ENCODE results near the gene NYAP1.

NYAP1 gene

DNA sequence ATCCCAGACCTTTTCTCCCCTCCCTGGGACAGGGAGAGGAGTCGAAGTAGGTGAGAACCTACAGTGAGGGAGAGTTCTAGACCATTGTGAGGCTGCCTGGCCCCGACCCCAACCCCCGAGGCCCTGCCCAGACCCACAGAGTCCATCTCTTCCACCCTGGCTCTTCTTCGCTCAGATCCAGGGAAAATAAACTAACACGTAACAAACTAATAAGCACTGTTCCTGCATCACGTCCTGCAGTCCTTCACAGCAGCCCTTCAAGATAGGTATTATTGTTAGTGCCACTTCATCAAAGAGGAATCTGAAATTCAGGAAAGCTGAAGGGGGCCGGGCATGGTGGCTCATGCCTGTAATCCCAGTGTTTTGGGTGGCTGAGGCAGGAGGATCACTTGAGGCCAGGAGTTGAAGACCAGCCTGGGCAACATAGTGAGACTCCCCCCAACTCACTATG, 19.5 kb upstream of the NYAP1 start, which contains the start of gene SPACDR:
Gene SPACDR (minus strand): TSS at position 51 of the 451 bp plus-strand sequence. CDS start 235 bp downstream, outside the sequence.
- DNase-seq = no peak

DNA sequence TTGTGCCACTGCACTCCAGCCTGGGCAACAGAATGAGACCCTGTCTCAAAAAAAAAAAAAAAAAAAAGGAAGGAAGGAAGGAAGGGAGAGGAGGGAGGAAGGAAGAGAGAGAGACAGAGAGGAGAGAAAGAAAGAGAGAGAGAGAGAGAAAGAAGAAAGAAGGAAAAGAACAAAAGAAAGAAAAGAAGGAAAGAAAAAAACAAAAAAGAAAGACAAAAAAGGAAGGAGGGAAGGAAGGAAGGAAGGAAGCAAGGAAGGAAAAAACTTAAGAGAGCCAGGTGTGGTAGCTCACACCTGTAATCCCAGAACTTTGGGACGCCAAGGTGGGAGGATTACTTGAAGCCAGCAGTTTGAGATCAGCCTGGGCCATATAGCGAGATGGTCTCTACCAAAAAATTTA, 18.9 kb upstream of the NYAP1 start:
- no peak for DNase-seq

DNA sequence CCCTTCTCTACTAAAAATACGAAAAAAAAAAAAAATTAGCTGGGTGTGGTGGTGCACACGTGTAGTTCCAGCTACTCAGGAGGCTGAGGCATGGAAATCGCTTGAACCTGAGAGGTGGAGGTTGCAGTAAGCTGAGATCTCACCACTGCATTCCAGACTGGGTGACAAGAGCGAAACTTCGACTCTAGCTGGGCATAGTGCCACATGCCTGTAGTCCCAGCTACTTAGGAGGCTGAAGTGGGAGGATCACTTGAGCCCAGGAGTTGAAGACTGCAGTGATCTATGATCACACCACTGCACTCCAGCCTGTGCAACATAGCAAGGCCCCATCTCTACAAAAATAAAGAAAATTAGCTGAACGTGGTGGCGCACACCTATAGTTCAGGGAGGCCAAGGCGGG, 18.4 kb upstream of the NYAP1 start:
- no peak for DNase-seq

DNA sequence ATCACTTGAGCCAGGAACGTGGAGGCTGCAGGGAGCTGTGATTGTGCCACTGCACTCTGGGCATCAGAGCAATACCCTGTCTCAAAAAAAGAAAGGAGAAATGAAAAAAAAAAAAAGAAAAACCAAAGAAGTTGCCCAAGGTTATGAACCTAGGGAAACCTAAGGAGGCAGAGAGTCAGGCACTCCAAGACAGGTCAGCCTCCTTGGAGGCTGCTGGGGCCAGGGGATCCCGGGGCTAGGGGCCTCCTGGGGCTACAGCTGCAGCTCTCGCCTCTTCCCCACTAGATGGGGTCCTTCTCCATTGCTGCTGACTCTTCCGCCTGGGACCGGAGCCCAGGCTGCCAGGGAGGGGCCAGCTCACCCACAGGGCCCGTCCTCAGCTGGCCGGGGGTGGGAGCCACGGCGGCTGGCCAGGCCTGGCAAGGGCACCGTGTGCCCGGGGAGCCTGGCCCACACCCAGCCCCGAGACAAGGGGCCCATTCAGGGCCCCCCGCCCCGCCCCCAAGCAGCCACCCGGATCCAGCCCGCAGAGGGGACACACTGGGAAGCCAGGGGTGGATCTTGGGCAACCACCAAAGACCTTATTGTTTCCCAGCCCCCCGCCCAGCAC, 17.9 kb upstream of the NYAP1 start:
- no peak for DNase-seq

DNA sequence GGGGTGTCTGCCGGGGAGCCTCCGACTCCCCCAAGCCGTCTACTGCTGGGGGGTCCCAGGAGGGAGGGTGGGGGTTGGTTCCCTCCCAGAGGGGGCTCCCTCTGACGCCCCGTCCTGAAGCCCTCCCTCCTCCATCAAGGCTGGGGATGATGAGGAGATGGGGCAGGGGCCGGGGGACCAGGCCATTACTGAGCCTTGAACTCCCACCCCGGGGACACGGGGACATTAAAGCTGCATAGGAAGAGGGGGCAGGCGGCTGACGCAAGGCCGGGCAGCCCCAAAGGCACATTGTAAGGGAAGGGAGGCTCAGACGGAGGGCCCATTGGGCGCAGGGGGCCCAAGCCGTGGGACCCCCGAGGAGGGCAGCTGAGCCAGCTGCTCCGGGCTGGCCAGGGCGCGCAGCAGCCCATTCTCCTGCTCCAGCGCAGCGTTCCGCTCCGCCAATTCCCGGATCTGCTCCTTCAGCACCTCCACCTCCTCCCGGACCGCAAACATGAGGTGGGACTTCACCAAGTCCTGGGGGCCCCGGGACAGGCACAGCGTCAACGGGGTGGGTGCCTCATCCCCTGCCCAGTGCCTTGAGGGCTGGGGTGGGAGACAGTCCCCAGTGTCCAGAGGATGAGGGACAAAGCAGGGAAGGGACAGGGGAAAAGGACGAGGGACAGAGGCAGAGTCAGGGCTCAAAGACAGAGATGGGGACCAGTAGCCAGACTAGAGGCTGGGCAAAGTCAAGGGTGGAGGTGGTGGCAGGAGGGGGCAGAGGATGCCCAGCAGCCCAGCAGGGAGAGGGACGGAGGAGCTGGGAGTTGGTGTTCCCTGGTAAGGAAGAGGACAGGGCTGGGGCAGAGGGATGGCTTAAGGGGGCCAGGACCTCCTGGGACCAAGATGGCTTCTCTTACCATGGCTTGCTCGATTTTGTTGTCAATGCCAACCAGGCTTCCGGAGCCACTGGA, 16.8 kb upstream of the NYAP1 start:
- DNase-seq = no peak

DNA sequence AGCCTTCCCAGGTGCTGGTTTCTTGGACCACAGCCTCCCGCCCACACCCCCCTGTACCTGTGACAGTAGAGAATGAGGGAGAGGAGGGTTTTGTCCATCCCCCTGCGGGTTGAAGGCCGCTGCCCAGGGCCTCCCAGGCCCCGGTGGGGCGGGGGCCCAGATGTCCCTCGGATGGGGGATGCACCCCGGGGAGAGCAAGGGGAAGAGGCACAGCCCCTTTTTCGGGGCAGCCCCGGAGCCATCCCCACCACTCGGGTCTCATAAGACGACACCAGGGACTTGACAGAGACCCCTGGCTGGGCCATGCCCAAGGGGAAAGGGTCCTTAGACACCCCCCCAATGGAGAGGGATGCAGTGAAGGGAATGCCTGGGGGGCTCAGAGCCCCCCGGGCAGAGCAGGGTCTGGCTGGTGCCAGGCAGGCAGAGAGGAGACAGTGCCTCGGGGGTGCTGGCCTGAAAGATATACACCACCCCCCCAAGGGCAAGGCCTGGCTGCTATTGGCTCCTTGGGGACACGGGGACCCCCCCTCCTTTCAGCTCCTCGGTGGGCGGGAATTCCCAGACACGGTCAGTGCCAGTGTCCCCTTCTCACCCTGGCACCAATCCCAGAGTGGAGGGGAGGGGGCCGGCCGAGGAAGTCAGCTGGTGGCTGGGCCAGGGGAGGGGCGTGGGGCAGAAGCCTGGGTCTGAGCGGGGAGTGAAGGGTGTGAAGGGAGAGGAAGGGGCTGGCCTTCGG, 15.9 kb upstream of the NYAP1 start:
- no peak for DNase-seq

DNA sequence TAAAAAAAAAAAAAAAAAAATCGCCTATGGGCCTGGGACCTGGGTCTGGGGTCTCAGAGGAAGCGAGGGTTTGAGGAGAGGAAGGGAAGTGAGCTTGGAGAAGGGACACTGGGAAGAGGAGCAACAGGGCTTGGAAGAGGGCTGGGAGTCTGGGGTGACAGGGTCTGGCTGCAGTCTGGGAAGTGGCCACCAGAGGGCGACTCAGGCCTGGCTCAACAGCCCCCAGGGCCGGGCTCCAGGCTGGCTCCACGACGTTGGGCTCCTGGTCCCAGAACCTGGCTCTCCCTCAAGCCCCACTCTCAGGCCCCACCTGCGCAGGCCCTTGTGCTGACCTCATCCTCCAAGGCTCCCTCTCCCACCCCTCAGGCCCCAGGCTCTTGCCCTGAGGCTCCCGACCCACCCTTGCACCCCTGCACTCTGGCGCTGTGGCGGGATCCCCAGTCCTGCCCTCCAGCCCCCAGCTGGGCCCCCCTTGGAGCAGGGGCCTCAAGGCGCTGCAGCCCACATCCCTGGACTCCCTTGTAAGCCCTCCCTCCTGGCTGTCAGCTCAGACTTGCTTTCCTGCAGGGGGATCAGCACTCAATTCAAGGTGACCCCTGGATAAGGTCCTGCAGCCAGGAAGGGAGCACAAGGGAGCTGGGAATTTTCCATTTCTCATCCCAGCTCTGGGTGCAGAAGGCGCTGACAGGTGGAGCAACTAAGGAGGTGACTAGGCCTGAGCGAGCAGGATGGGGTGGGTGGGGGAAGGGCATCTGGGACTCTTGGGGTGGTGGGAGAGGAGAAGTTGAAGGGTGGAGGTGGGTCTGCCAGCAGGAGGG, 14.3 kb upstream of the NYAP1 start:
- peak; percentile 42 to 46 for DNase-seq

DNA sequence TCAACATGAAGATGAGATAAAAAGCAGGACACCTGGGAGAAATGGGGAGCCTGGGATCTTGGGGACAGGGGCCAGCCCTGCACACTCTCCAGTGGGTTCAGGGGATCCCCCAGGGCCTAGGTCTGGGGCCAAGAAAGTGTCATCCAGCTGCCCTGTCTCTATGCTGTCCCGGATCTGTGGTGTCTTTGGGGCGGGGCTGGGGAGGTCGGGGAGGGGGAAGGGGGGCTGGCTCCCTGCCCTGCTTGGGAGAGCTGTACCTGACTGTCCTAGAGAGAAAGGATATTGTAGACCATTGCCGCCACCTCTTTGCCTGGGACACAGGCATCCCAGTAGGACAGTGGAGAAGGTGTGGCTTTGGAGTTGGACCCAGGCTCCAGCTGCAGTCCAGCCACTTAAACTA, 12.7 kb upstream of the NYAP1 start:
- DNase-seq = no peak

DNA sequence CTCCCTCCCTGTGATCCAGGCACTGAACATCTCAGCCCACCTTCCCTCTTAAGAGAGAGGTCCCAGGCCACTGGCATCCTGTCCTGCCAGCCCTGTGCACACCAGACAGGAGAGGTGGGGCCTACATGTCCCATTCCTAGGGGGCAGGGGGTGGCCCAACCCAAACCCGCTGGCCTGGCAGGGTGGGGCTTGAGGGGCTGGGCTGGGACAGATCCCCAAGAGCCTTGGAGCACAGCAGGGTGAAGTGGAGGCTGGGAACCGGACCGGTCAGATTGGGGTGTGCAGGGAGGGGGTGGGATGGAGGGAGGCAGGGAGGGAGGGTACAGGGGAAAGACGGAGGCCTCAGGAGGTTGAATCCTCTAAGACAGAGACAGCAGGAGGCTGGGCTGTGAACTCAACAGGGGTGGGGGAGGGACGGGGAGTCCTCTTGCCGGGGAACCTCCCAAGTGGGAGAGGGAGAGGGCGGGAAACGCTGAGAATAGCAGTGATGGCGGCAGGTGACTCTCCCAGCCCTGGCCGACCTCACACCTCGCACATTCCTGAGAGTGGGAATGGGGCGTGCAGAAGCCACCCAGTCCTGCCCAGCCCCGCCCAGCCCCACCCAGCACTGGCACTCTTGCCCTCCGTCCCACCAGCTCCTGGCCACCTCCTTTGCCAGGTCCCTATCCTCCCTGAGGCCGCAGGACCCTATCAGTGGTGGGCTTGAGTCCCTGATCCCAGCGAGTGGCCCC, 11.4 kb upstream of the NYAP1 start:
- DNase-seq = no peak

DNA sequence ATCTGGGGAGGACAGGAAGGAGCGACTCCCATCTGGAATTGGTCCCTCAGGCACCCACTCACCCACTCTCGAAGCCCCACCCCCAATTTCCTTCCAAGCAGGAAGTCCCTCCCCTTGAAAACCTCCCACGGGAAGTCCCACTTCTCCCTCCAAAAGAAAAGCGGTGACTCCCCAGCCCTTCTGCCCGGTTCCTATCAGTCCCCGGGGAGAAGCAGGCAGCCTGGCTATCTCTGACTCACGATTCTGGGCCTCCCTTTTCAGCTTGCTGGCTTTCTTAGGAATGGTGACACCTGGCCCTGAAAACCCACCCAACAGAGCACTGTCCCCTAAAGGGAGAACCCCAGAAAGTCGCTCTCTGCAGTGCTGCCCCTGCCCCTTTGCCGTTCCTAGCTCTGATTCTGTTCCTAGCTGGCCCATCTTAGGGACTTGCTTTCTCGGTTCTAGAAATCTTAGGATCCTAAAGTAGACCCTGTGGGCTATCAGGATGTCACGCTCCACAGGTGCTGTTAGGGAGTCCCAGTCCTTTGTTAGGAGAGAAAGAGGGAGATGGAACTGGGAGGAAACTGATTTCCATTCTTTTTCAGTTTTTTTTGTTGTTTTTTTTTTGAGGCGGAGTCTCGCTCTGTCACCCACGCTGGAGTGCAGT, 10.8 kb upstream of the NYAP1 start:
- peak in 1 of 2 experiments; percentile 62 for DNase-seq

DNA sequence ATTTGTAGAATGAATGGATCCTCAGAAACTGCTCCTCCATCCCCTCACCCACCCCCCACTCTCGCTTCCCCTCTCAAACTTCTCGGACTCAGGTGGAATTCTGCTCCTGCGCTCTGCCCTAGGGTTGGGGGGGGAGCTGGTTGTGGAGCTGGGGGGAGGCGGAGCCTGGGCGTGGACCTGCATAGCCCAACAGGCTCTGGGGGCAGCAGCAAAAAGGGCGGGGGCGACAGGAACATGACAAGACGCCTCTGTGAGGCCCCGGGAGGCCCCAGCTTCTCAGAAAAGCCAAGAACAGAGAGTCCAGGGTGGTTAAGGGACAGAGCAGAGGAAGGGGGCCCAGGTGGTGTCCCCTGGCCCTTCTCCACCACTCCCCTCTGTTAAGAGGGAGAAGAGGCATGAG, 8.2 kb upstream of the NYAP1 start:
- no peak for DNase-seq

DNA sequence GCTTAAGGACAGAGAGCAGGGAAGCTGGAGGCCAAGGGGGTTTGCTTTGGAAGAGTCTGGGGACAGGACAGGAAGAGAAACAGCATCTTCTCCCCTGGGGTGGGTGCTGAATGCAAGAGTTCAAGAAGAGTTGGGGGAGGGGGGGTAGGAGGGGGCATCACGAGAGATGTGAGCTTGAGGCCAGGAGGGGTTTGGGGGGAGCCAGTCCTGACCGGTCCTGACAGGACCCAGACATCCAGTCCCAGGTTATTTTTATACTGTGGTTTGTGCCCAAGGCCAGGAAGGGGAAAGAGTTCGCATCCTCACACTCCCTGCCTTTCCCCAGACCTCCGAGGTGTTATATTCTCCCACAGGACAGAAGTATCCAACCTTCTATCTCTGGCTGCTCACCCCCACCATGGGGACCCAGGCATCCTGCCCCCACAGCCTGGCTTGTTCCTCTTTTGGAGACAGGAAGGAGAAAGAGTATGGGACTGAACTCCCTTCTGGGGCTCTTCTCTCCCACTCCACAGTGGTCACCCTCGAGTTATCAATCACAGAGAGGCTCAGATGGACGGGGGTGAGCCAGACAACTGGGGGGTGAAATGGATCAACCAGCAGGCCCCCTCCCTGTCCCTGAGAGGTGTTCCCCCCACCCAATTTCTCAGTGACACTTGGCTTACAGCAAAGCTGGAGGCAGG, 7.5 kb upstream of the NYAP1 start:
- peak; percentile 7 to 23 for DNase-seq

DNA sequence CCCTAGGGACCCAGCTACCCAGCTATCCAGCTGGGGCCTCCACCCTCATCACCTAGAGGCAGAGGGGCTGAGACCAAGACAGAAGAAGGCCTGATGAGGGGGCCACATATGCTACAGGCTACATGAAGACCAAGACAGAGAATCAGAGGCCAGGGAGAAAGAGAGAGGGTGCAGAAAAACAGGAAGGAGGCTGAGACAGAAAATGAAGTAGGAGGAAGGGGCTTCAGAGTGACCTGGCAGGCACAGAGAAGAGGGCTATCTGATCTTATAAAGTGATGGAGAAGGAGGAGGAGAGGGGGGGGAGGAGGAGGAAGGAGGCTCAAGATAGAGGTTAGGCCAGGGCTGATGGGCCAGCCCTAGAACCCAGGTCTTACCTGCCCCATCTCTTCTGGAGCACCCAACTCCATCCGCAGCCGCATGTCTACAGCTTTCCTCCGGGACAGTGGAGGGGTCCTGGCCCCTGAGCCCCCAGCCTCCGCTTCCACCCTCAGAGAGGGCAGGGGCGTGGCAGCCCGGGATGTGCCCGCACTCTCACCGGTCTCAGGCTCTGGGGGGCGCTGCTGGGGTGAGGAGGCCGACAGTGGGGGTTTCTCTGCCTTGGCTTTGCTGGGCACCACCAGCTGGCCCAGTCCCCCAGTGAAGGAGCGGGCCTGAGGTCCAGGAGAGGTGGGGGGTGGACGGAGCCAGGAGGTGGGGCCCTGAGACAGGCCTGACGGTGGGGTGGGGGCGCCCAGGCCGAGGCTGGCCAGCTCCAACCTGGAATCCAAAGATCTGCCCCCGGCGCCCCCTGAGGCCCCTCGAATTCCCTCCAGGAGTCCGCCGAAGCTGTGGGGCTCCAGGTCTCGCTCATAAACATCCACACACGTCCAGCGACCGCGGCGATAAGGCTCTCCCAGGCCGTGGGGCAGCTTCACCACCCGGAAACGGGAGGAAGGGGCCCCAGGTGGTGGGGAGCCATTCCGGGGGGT, 6.5 kb upstream of the NYAP1 start:
- no peak for DNase-seq

DNA sequence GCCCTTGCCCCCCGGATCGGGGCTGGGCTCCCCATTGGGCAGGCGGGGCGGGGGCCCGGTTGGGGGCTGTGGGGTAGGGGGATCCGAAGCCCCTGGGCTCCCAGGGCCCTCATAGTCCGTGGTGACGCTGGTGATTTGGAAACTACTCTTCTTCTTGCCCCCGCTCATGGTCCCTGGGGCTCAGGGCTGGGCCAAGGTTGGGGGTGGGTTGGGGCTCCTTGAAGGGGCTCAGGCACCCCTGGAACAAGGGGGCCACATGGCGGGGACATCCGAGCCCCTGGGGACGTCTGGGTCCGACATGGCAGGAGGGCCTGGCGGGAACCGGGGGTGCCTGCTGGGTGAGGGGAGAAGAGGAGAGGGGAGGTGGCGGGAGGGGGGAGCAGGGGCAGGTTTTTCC, 5.9 kb upstream of the NYAP1 start:
- DNase-seq = no peak

DNA sequence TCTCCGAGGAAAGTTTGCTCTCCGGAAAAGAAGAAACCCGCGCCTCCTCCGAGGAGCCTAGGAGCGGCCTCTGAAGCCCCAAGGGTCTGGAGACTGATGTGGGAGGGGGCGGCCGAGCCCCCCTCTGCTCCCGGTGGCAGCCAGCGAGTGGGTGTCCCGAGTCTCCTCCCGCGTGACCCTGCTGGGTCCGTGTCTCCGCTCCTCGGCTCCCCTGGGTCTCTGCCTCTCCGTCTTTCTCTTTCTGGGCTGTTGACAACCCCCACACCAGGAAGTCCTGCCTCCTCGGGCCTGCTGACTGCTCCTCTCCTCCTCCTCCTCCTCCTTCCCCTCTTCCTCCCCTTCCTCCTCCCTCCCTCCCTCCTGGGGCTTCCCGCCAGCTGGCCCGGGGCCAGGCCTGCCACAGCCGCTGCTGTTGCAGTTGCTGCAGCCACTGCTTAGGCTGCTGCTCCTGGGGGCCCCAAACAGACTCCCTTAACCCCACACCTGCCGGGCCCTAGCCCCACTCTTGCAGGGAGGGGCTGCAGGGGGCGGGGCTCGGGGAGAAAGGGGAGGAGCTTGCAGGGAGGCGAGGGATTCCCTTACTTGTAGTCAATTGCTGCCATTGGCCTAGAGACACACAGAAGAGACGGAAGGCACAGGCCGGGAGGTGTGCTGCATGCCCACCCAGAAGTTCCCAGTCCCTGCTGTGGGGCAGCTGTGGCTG, 4.6 kb upstream of the NYAP1 start, which contains the start of gene TSC22D4:
Gene TSC22D4 (minus strand): TSS at position 257 of the 703 bp plus-strand sequence. CDS start 1,176 bp downstream, outside the sequence.
- DNase-seq = peak; percentile 89 to 90

DNA sequence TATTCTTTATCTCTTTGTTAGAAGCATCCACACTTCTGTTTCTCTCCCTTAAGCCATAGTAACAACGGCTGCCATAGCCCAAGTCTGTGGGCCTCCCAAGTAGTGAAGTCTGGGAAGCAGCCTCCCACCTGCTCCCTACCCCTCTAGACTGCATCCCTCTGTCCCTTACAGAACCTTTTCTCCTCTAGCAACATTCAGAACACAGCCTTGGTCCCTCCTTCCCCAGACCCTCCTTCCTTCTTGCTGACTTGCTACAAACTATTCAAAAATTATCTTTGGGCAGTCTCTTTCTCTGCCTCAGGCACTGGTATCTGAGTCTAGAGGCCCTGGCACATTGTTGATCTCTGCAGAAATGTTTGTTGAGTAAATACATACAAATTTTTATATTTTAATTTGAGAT, 2.3 kb upstream of the NYAP1 start:
- no peak for DNase-seq

DNA sequence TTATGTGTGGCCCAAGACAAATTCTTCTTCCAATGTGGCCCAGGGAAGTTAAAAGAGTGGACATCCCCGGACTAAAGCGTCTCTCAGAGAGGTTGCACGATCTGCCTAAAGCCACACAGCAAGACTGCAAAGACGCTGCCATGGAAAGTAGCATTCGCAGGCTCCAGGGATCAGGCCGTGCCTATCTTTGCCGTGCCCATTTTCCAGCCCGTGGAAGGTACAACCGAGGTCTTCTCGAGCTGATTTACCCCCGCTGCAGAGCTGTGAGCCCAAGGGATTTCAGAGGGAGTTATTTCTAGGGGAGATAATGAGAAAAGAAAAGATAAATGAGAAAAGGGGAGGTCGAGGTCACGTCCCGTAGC, 1.0 kb upstream of the NYAP1 start:
- no peak for DNase-seq

DNA sequence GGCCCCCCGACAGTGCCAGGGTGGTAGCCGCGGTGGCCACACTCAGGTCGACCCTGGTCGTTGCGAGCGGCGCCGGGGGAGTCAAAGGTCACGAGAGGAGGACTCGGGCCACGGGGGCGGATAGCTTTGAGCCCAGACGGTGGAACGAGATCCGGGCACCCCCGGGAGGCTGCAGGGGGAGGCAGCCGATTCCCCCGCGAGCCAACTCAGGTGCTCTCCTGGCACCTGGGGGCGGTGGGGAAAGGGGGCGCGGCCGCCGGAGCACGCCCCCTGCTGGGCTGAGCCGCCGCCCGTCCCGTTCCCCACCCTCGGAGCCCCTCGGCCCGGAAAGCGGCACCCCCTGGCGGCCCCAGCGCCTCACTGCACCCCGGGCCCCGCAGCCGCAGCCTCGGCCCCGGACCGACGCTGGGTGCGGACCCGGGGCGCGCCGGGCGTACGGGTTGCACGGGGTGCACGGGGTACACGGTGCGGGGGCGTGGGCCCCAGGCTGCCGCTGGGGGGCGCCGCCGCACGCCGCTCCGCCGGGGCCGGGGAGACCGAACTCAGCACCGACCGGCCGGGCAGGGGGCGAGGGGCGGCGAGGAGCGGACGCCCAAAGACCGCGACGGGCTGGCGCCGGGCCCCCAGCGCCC, 521 bp upstream of the NYAP1 start:
- DNase-seq = peak; percentile 25 to 52
